Central memory CD8-positive, alpha-beta T cell (primary cell): ENCODE results near the gene TRMT1.

Source experiments
- ATAC-seq: fragments of 150-1000 bp; cut with Tn5 transposase; replicated peaks from 2 replicates; pipeline ENCODE4 v1.10.0; 2022; ENCODE audit warnings: mild to moderate bottlenecking, moderate FRiP score, moderate number of reproducible peaks; ENCODE audit not compliant: poor library complexity, severe bottlenecking; ENCODE audit errors: extremely low read depth
- DNase-seq, 2 donors: peaks; one replicate each; pipeline ENCODE4 v3.0.0; 2021; ENCODE audit warnings: low spot score in 2 of 2
- H3K27ac Mint-ChIP-seq: one replicate; pipeline ENCODE4 v1.8.0; 2022; ENCODE audit warnings: low read depth, mild to moderate bottlenecking, moderate library complexity, mixed read lengths
- H3K27me3 Mint-ChIP-seq: one replicate; pipeline ENCODE4 v1.8.0; 2022; ENCODE audit warnings: mixed read lengths
- H3K36me3 Mint-ChIP-seq: one replicate; pipeline ENCODE4 v1.8.0; 2022; ENCODE audit warnings: mild to moderate bottlenecking, moderate library complexity, mixed read lengths; ENCODE audit not compliant: insufficient read depth
- H3K4me1 Mint-ChIP-seq: one replicate; pipeline ENCODE4 v1.8.0; 2022; ENCODE audit warnings: mixed read lengths
- H3K4me3 Mint-ChIP-seq: one replicate; pipeline ENCODE4 v1.8.0; 2022; ENCODE audit warnings: mild to moderate bottlenecking, moderate library complexity, mixed read lengths
- H3K9me3 Mint-ChIP-seq: one replicate; pipeline ENCODE4 v1.8.0; 2022; ENCODE audit warnings: mixed read lengths

Gene TRMT1

GRCh38 chr19:13139633-13140311 is 23.2 kb upstream of the TRMT1 start:
- no peaks in the 10 kb centered on the region for H3K9me3 Mint-ChIP-seq
- ATAC-seq: no peak
- no peak overlapping the region for H3K27ac Mint-ChIP-seq

GRCh38 chr19:13138916-13139198 is 22.3 kb upstream of the TRMT1 start:
- ATAC-seq (no peak), DNase-seq (no peak)
- no peak overlapping the region for H3K4me3 Mint-ChIP-seq
- H3K27ac Mint-ChIP-seq: no peak overlapping the region
- peaks cover 16% of the 10 kb centered on the region for H3K36me3 Mint-ChIP-seq
- no peaks in the 10 kb centered on the region for H3K4me1 Mint-ChIP-seq
- no peaks in the 10 kb centered on the region for H3K9me3 Mint-ChIP-seq
- H3K27me3 Mint-ChIP-seq: no peaks in the 10 kb centered on the region

More at GRCh38 chr19:13139633-13140311, 23.2 kb upstream of the TRMT1 start:
- Mint-ChIP-seq H3K4me1 (no peaks in the 10 kb centered on the region), H3K36me3 (peaks cover 20% of the 10 kb centered on the region), H3K4me3 (no peak overlapping the region), H3K27me3 (no peaks in the 10 kb centered on the region)
- DNase-seq: no peak

GRCh38 chr19:13138171-13138915 is 21.8 kb upstream of the TRMT1 start:
- Mint-ChIP-seq H3K27me3 (no peaks in the 10 kb centered on the region), H3K9me3 (no peaks in the 10 kb centered on the region), H3K27ac (no peak overlapping the region), H3K4me1 (peaks cover 3% of the 10 kb centered on the region), H3K36me3 (peaks cover 15% of the 10 kb centered on the region), H3K4me3 (no peak overlapping the region)
- DNase-seq: no peak
- no peak for ATAC-seq

- no peaks in the 10 kb centered on the region for H3K9me3 Mint-ChIP-seq
- no peaks in the 10 kb centered on the region for H3K27me3 Mint-ChIP-seq
- H3K4me3 Mint-ChIP-seq: no peak overlapping the region
- peaks cover 13% of the 10 kb centered on the region for H3K4me1 Mint-ChIP-seq
- peaks cover 12% of the 10 kb centered on the region for H3K36me3 Mint-ChIP-seq
- H3K27ac Mint-ChIP-seq: no peak overlapping the region
- DNase-seq (no peak), ATAC-seq (no peak)
Observed at GRCh38 chr19:13137290-13137794, 20.8 kb upstream of the TRMT1 start.

GRCh38 chr19:13135068-13136062 is 18.8 kb upstream of the TRMT1 start:
- Mint-ChIP-seq H3K4me1 (peaks cover 26% of the 10 kb centered on the region), H3K27me3 (no peaks in the 10 kb centered on the region), H3K27ac (no peak overlapping the region), H3K4me3 (no peak overlapping the region), H3K36me3 (peaks cover 10% of the 10 kb centered on the region), H3K9me3 (no peaks in the 10 kb centered on the region)
- no peak for ATAC-seq
- no peak for DNase-seq

GRCh38 chr19:13134626-13135025 is 18.1 kb upstream of the TRMT1 start:
- ATAC-seq (no peak), DNase-seq (no peak)
- peaks cover 10% of the 10 kb centered on the region for H3K36me3 Mint-ChIP-seq
- no peaks in the 10 kb centered on the region for H3K27me3 Mint-ChIP-seq
- H3K9me3 Mint-ChIP-seq: no peaks in the 10 kb centered on the region
- H3K4me3 Mint-ChIP-seq: no peak overlapping the region
- no peak overlapping the region for H3K27ac Mint-ChIP-seq
- H3K4me1 Mint-ChIP-seq: peaks cover 26% of the 10 kb centered on the region

GRCh38 chr19:13133241-13133870 is 16.8 kb upstream of the TRMT1 start:
- no peak overlapping the region for H3K27ac Mint-ChIP-seq
- ATAC-seq (no peak), DNase-seq (no peak)
- H3K4me1 Mint-ChIP-seq: peaks cover 34% of the 10 kb centered on the region
- H3K27me3 Mint-ChIP-seq: no peaks in the 10 kb centered on the region
- peaks cover 8% of the 10 kb centered on the region for H3K36me3 Mint-ChIP-seq
- H3K9me3 Mint-ChIP-seq: no peaks in the 10 kb centered on the region
- no peak overlapping the region for H3K4me3 Mint-ChIP-seq

- DNase-seq (peak in 1 of 2 donors; percentile 28), ATAC-seq (peak; percentile 99)
- H3K4me3 Mint-ChIP-seq: peak overlapping the region; percentile 51
Observed at GRCh38 chr19:13132471-13133180, 16.1 kb upstream of the TRMT1 start.

GRCh38 chr19:13130886-13131490 is 14.4 kb upstream of the TRMT1 start:
- Mint-ChIP-seq H3K36me3 (peaks cover 3% of the 10 kb centered on the region), H3K9me3 (no peaks in the 10 kb centered on the region), H3K27me3 (no peaks in the 10 kb centered on the region), H3K4me3 (no peak overlapping the region), H3K4me1 (peaks cover 42% of the 10 kb centered on the region), H3K27ac (no peak overlapping the region)
- ATAC-seq (no peak), DNase-seq (no peak)

More at GRCh38 chr19:13132471-13133180, 16.1 kb upstream of the TRMT1 start:
- peaks cover 40% of the 10 kb centered on the region for H3K4me1 Mint-ChIP-seq
- H3K27me3 Mint-ChIP-seq: no peaks in the 10 kb centered on the region
- H3K27ac Mint-ChIP-seq: peak overlapping the region; percentile 36
- no peaks in the 10 kb centered on the region for H3K9me3 Mint-ChIP-seq
- peaks cover 8% of the 10 kb centered on the region for H3K36me3 Mint-ChIP-seq

GRCh38 chr19:13129384-13129783 is 12.8 kb upstream of the TRMT1 start:
- Mint-ChIP-seq H3K27ac (no peak overlapping the region), H3K4me3 (no peak overlapping the region), H3K4me1 (peaks cover 42% of the 10 kb centered on the region), H3K36me3 (peaks cover 2% of the 10 kb centered on the region), H3K27me3 (no peaks in the 10 kb centered on the region), H3K9me3 (no peaks in the 10 kb centered on the region)
- DNase-seq (no peak), ATAC-seq (no peak)

GRCh38 chr19:13128583-13128982 is 12.0 kb upstream of the TRMT1 start:
- ATAC-seq (no peak), DNase-seq (no peak)
- Mint-ChIP-seq H3K27ac (no peak overlapping the region), H3K36me3 (peaks cover 1% of the 10 kb centered on the region), H3K9me3 (no peaks in the 10 kb centered on the region), H3K27me3 (no peaks in the 10 kb centered on the region), H3K4me1 (peaks cover 46% of the 10 kb centered on the region), H3K4me3 (no peak overlapping the region)
